Fibroblast of upper back skin (primary cell): ENCODE results near the gene XKR7.

Experiments used
- DNase-seq: peaks from one replicate; pipeline ENCODE4 v3.0.0-alpha.2; 2013

Gene XKR7

GRCh38 chr20:32050851-32051556 lies 83.1 kb downstream of the XKR7 start:
- no peak for DNase-seq

GRCh38 chr20:32051720-32052089 lies 83.8 kb downstream of the XKR7 start:
- no peak for DNase-seq

- DNase-seq: no peak
Measured at GRCh38 chr20:32052090-32052777, 84.3 kb downstream of the XKR7 start, which contains the start of gene HCK. Gene HCK (plus strand): TSS chr20:32052242.

- no peak for DNase-seq
Measured at GRCh38 chr20:32052778-32053362, 84.9 kb downstream of the XKR7 start.
